GM12873 (cell line): ENCODE measurements around the gene CACNA1C.

Experiments
- CTCF ChIP-seq: IDR thresholded peaks from 2 replicates; pipeline ENCODE4 v1.5.1; 2012; ENCODE audit warnings: low read depth, mild to moderate bottlenecking, moderate library complexity, low read length, control low read depth; ENCODE audit not compliant: insufficient read depth; ENCODE audit errors: missing control alignments

Gene CACNA1C

GRCh38 chr12:2467447-2468195 is 414.8 kb downstream of the CACNA1C start:
- TF ChIP-seq CTCF: no peak

GRCh38 chr12:2475984-2476383 is 423.2 kb downstream of the CACNA1C start:
- no peak for TF ChIP-seq CTCF

- no peak for TF ChIP-seq CTCF
These were observed 424.4 kb downstream of the CACNA1C start for GRCh38 chr12:2477009-2477766.

GRCh38 chr12:2479851-2480535 is 427.2 kb downstream of the CACNA1C start:
- TF ChIP-seq CTCF: no peak

- no peak for TF ChIP-seq CTCF
These were observed 428.6 kb downstream of the CACNA1C start for GRCh38 chr12:2481346-2481745.

- no peak for TF ChIP-seq CTCF
These were observed 429.2 kb downstream of the CACNA1C start for GRCh38 chr12:2481951-2482350.
